A172 (cell line): ENCODE data around the gene EFNB2. TPM values are rescaled to one million over a fixed set of nuclear protein-coding genes. Genes with fewer than 3 reads are reported as not detected.

Experiments used
- DNase-seq: peaks from one replicate; pipeline ENCODE4 v3.0.0-alpha.2; 2015; ENCODE audit warnings: low spot score
- total RNA-seq: library from RNA; depleted of rRNA; stranded (reverse); fragments of >200 nt; shearing (Covaris generic); gene quantifications from 2 replicates; pipeline ENCODE4 v1.2.3, GENCODE V29; 2014

The EFNB2 gene
- total RNA-seq, 1 experiment from 2014 or later = 7.8 TPM

DNA sequence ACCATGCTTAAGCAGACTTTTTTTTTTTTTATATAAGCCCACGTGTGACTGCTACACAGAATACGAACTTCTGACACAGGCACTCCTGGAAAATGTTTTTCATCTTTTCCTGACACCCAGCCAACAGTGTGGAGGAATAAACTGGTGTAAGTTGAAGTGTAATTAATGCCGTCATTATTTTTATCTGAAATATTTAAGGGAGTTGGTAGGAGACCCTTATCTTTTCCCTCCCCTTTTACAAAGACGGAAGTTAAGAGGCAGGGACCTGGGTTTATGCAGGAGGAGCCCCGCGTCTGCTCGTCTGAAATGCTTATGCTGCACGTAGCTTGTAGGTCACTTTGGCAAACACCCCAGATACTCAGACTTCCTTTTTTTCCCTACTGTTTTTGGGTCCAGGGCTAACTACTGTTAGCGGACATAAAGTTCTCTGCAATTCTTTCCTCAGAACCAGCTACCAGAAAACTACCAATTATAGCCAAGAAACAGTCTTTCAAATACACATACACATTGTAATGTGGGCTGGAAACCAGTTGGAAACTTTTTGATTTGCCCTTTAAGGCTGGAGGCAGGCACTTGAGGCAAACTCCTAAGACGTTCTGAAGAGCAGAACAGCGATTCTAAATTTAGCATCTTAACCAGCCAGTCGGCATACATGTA lies 50.8 kb downstream of the EFNB2 start:
- no peak for DNase-seq

DNA sequence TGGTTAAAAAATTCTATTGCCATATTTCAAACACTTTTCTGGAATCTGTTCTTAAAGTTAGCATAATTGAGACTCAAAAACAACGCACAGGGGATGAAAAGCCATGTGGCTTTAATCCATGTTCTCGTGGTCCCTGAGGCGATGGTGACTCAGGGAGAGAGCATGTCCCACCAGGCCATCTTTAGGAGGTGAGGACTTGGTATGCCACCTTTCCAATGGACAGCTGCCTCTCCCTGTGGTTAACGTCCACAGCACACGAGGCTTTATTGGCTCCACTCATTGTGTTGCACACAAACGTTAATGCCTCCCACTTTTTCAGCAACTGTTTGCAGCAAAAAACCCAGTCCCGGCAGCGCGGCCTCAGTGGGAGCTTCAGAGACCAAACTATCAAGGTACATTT lies 51.4 kb downstream of the EFNB2 start:
- no peak for DNase-seq

DNA sequence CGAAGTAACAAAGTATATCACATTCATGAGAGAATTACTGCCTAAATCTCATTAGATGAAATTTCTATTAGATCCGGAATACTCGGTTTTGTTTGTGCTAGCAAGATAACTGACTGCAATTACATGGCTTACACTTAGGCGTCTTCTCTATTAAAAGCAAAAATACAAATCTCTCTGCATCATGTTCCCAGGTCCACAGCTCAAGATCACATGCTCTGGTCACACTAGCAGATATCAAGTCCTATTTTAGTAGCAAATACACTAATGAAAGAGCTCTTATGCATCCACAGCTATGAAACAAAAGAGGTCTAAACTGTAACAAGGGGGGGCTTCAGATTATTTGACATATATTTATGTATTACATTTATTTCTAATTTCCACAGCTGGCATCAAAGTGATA lies 53.5 kb downstream of the EFNB2 start:
- DNase-seq = no peak

DNA sequence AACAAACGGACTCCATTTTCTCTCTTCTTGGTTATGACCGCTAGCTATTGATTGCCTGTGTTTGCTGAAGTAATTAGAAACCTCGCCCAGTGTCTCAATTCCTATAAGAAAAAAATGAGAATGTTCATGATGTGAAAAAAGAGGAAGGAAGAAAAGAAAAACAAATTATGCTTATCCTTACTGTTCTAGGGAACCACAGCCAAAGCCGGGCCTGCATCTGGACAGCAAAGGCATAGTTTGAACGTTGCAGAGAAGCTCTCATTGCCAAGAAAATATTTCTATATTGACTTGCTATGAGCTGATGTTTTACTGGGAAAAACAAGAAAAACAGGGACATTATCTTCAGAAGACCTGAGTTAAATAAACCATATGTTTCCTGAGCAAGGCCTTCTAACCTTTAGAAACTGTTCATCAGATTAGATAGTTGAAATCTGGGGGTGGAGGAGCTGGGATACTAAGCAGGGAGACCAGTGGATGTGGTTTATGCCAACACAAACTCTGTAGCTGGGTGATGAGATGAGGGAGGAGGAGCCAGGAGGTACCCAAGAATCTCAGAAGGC lies 55.0 kb downstream of the EFNB2 start:
- DNase-seq = no peak

DNA sequence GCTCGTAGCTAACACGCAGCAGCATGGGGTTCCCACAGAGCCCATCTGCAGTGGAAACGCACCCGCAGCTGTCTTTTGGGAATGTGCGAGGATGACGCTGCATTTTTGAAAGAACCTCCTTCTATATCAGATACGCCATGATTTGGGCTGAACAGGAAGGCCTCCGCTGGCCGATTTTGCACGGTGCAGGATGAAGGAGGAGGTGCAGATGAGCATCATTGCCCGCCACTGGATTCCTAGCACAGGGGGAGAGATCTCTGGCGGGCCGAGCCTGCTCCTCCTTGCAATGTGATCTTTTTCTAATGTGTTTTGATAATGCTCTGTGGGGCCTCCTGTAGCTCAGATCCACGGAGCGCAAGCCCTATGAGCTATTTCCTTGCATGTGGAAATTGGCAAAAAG lies 55.5 kb downstream of the EFNB2 start:
- DNase-seq = no peak

DNA sequence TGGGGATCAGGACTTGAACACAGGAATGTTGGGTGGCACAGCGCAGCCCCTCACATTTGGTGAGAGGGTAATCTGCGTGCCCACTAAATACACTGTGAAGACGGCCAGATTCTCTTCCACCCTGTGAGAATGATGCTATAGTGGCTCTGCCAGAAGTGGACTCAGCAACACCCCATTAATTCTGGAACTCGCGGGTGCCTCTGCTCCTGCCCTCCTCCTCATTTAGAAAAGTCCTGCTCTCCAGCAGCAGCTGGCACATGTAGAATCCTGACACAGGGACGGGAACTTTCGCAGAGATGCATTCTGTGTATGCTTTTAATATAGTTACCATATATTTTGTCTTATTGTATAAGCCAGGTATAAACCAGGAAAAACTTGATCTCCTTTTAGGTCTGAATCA lies 57.3 kb downstream of the EFNB2 start:
- no peak for DNase-seq

DNA sequence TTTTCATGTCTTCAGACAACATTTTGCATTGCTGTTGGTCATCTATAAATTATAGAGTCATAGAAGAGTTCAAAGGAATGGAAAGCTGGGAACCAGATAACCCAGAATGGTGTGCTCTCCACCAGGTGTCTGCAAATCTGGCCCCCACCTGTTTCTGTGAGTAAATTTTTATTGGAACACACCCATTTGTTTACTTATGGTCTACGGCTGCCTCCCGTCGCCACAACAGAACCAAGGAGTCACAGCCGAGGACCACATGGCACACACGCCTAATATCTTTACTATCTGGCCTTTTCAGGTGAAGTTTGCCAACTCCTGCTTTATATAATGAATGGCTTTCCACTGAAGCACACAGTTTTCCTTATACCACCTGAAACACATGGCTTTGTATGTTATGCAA lies 58.2 kb downstream of the EFNB2 start:
- no peak for DNase-seq

DNA sequence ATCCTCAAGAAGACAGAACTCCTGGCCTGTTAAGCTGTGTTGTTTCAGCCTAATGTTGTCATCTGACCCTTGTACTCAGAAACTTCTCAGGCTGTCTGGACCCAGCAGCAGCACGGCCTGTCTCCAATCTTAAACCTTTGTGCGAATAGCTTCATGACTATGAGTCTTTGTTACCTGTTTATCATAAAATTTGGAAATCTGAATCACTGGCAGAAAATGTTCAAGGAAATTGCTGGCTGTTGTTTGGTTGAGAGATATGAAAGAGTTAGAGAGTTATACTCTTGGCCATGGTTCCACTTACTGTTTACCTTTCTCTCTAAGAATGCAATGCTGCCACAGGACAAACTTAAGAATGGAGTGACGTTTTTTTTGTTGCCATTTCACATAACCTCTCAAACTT lies 59.6 kb downstream of the EFNB2 start:
- DNase-seq = no peak

DNA sequence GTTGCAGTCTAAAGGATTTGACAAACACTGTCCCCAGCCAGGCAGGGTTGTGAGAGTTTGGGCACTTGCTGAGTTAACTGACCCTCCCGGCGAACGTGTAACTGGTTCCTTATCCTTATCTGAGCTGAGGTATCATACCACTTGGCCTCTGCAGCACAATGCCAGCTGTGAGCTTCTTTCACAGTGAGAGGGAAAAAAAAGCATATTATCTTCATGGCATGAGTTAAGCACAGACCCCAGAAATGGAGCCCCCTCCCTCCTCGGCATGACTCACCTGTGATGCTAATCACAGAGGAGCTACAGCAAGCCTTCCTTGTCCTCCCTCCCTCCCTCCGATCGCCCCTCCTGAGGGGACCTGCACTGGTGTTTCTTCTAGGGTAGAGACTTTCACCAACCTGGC lies 60.5 kb downstream of the EFNB2 start:
- no peak for DNase-seq

DNA sequence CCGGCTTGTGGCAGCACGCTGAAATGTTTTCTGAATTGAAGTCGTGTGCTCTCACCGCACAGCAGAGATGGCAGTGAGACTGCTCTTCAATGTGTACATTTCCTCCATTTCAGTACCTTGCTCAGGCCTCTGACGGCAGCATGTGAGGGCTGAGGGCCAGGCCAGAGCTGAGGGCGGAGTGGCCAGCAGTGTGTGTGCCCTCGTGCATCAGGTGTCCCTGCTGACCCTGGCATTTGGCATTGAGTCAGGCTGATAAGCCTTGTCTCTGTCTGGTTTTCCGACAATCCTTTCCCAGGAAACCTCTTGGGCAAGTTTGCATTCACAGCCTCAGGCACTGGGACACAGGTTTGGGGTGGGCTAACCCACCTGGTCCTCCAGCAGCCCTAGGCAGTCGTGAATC lies 62.3 kb downstream of the EFNB2 start:
- DNase-seq = peak; percentile 6

DNA sequence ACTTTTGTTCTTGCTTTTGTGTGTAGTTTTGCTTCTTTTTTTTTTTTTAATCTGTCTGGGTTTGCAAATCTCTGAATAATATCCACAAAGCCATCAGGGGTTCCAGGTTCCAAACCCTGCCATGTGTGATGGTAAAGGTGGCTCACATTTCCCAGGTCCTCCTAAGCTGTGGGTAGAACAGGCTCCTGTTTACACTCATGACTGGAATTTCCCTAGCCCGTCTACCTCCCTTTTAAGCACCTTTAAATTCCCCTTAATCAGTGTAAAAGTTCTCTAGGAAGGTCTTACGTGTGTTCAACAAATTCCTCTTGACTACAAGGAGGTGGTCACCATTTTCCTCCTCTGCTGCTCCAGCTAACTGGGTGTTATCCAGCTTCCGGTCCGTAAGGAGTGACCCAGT lies 62.8 kb downstream of the EFNB2 start:
- DNase-seq = peak; percentile 39

DNA sequence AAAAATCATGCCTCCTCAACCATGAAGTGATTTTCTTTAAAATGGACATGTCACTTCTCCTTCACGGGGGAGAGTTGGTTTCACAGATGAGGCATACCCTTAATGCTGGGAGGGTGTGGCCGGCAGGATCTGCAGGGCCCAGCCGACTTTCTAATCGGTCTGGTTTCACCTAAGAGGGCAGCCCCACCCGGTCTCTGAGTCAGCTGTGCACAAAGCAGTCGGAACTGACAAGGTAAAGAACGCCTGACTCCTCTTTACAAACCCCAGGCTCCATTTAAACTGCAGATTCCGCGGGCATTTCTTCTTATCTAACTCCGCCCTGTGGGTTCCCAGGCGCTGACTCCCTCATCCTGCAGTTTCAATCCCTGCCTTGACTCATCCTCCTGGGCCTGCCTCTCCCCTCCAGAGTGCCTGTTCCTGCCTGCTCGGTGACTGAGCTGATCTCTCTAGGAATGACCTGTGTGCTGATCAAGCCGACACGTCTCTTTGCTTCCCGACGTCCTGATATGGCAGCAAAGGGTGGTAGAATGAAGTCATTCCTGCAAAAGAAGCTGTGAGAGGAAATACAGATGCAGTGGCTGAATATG lies 63.4 kb downstream of the EFNB2 start:
- peak; percentile 98 for DNase-seq

DNA sequence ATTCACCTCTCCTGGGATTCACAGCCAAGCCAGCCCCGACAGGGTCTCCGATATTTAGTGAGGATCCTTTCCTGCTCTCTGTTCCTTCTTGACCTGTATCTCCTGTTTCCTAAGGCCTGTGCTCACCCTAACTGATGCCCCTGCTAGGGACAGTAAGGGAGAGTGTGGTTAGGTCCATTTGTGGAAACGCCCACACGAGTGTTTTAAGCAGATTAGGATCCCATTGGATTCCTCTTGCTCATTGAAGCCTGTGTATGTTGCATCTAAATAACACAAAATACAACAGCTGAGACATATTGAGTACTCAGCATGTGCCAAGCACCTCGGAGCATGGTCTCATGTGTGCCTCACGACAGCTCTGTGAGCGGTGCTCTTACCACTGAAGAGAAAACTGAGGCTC lies 64.9 kb downstream of the EFNB2 start:
- DNase-seq = no peak

DNA sequence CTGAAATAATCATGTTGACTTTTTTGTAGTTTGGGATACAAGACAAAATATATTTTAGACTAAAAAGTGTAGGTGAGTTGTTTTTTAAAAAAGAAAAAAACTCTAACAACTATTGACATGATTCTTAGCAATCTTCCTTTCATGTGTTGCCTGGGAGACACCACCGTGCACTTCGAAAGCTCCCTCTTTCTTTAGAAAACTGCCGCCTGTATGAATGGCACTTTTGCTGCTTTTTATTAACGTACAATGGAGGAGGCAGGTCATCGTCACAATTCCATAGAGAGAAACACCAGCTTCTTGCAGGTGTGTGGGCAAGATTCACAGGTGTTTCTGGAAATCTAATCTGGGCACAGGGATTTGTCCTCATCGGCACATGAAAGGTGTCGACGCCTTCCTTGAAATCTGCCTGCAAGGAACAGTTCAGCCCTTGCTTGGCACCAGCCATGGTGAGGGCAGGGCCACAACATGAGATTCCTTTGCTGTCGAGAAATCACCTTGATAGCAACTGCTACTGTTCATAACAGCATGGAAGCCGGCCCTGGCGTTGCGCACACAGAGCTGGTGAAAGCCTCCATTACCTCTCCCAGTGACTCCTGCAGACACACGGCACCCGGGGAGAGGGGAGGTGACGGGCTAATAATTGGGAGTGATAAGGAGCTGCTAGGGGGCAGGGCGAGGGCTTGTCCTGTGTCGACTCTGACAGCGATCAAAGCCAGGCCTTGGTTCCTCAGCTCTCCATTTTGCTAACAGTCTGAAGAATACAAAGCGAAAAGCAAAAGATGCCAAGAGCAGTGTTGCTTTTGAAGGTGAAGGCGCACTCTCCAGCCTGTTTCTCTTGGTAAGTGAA lies 66.5 kb downstream of the EFNB2 start:
- DNase-seq = no peak

DNA sequence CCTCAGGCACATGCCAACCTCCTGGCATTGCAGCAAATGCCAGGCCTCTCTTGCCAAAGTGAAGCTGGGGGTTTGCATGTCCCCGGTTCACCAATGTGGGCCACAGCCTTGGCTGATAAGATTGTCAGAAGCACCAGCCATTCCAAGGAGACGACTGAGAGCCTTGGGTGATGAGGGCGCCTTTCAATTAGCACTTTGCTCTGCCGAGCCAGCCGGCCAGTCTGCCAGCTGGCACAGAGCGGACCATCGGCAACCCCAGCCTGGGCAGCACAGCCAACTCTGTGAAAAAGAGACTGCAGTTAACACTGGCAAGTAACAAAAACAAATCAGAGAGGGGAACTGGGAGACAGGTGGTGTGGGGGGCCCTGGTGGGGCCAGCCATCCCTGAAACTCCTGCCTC lies 67.3 kb downstream of the EFNB2 start:
- DNase-seq = no peak

DNA sequence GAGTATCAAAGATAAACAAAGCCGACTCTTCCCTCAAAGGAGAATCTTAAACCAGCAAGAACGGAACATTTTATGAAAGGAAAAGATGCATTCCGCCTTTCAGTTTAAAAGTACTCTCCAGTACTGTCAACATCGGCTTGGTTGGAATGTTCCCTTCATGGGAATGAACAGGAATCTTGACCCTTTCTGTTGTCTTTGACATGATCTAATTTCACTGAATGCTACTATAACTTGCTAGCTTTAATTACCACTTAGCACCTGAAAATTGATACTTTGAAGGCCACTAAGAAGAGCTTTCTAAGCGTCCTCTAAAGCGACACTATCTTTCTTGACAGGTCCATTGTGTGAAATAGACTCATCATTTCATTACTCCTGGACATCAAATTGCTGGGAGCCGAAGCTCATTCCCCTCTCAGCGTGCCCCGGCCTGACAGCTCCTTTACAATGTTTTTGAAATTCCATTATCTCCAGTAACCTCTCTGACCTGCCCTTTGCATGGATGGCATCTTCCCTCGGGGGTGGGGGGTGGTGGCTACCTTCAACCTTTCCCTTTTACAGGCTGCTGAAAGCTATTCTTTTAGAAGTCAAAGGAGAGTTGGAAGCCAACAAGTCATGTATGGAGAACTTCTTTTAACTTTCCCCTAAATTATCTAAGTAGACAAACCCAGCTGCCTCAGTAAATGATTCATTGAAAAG lies 67.9 kb downstream of the EFNB2 start:
- no peak for DNase-seq

DNA sequence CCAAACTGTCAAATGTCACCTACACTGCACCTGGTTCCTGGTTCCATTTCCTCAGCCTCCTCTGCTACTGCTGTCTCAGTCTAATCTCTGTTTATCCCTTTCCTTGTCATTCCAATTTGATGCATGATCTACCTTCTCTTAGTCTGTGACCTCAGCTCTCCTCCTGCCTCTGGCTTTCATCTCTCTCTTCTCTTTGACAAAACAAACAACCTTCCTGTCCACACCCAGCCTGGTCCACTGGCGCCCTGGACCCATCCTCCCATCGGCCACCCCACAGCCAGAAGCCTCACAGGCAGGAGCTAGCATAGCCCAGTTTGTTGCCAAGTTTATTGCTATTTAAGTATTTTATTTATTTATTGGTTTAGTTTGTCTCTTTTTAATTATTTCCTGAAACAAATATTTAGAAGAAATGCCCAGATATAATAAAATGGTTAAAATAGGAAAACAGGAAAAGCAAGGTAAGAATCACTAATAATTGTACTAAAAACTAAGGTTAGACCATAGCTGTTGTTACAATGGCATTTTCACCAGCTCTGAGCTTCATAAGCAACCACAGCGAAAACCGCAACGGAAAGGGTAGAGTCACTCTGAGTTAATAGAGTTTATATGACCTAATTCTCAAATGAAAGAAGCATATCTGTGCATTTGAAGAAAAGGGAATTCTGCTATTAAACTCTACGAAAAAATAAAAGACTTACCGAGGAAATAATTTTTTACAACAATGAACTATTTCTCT lies 68.6 kb downstream of the EFNB2 start:
- no peak for DNase-seq

DNA sequence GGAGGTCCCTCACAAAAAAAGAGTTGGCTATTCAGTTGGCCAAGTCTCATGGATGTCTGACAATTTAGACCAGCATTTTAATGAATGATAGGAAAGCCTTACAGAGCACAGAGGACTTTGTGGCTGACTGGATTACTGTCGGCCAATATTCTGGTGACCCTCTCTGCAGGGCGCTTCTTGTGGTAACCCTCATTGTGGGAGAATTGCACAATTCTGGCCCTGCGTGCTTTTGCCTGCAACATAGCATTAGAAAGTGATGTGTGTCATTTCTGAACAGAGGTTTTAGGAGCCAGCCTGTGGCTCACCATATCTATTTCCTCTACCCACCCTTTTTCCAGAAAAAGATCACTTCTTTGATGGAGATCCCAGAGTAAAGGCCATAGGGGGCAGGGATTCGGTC lies 71.4 kb downstream of the EFNB2 start:
- DNase-seq = peak; percentile 55

DNA sequence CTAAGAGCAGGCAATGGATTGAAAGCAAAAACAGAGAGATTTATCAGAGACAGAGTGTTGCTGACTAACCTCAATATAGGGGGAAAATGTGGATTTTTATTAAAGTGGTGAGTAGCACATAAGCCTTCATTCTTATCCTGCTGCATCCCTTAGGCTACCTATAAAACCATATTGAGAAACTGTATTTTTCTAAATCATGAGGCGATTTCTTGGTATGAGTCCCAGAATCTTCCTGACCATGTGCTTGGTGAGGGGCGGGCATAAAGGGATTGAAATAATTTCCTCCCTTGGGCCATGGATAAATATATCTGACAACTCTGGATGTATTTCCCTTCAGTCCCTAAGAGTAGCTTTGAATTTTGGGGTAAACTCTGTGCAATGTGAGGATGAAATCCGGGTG lies 72.8 kb downstream of the EFNB2 start:
- no peak for DNase-seq

DNA sequence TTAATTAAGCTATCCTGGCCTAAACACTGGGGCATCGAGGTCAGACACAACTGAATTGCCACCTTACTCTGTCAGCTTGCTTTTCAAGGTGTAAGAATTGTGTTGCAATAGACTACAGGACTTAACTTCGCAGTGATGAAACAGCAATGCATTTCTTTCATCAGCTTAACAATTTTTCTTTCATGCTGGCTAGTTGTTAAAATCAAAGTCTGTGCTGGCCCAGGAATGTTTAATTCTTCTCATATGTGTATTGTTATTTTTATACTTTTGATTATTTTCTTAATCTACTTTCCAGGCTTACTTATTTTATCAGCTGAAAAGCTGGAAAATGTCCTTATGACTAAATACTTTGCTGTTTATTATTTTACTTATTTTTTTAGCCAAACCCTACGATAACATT lies 79.7 kb downstream of the EFNB2 start:
- no peak for DNase-seq

DNA sequence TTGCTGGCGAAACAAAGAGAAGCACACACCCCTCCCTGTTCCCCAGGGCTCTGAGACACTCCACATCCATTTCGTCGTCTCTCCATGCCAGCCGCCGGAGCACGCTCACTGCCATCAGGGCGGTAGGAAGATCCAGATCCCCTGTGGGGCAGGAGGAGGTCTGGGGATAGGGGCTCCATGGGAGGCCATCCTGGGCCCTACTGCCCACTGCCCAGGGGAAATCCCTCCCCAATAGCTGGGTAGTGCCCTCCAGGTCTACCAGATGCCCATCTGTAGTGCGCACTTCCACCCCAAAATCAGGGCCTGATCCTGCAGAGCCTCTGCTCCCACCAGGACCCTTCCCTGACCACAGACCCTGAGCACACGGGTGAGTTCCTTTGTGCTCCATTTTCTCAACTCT lies 80.3 kb downstream of the EFNB2 start:
- no peak for DNase-seq

DNA sequence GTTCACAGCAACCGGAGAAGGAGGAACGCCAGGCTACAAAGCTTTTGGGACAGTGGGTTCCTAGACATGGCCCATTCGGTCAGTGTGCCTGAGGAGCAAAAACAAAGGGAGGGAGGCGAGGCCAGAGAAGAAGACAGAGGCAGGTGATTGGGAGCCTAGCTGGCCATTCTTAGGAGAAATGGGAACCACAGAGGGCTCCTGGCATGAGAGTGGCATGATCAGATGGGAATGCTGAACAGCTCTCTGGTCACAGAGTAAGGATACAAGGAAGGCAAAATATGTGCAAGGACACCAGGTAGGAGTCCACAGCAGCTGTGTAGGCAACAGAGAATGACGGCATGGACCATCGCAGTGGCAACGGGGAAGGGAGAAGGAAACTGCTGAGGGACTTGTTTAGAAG lies 82.4 kb downstream of the EFNB2 start:
- no peak for DNase-seq
